Glomerular visceral epithelial cell (primary cell): ENCODE results near the gene SERINC5.
"Not testable (repeated sequence)": the region's sequence is repeated elsewhere in the genome, so short reads cannot be mapped to it uniquely, and the experiment has no call there.

ENCODE experiments used
- DNase-seq: peaks from one replicate; pipeline ENCODE4 v3.0.0-alpha.2; 2016; ENCODE audit errors: extremely low spot score

The SERINC5 gene

DNA sequence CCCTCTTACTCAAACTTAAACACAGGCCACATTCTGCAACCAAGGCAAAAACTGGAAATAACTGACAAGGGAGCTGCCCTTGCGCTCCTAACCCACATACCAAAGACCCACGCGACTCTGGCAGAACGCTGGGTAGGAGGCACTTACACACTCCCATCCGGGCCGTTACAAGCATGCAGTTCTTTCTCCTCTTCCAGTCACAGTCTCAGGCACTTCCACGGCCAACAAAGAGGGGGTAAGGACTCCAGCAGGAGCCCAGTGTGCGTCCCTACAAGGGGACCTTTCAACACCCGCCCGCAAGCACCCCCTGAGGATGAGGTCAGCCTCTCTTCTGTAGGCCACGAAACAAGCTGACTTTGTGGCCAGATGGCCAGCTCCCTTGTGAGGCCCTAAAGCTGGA, 57.4 kb downstream of the SERINC5 start:
- no peak for DNase-seq

DNA sequence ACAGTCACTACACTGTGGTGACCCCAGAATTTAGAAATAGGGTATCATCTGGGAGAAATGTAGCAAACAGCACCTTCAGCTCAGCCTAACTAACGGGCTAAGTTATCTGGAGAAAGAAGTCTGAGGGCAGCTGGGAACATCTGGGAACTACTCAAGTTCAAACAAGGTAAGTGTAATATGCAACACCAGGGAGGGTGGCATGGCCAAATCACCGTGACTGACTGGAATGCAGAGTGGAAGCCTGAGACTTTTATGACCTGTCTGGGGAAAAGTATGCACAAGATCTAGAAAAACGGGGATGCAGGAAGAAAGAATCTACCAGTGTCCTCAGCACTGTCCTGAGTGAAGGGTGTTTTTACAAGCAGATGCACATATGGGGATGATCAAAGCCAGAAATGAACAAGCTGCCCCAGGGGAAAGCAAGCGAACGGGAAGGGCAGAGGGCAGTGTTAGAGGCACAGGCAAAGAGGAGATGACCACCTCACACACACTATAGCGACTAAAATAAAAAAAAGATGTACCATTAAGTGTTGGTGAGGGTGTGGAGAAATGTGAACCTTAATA, 59.9 kb downstream of the SERINC5 start:
- no peak for DNase-seq

DNA sequence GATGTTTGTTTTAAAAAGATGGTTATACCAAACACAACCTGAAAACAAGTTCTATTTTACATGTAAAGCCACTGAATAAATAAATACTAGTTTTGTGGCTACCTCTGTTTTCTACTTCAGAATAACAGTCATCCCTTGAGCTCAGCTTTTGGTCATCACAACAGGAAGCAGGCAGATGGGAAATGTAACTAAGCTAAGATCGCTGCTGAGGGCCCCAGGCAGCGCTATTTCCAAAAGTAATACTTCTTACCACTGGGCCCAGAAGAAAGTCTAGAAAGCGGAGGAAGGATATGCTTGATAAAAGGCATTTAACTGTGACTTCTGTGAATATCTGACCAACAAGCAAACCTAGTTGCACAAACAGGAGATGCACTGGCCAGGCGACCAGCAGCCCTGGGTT, 61.4 kb downstream of the SERINC5 start:
- DNase-seq = no peak

DNA sequence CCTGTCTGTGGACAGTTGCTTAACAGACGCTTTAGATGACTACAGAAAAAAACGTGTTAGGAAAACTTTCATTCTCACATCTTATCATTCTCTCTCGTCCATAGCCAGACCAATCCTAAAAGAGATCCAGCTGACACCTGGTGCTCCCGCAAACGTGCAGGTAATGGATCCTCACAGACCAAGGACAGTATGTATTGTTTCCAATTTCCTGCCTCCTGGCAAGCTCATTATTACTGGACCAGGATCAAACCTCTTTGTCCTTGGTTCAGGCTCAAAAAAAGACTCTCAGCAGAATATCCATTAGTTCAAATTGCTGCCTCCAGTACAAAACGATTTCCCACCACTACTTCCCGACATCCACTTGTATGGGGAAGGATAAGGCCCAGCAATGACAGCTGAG, 62.4 kb downstream of the SERINC5 start:
- no peak for DNase-seq

DNA sequence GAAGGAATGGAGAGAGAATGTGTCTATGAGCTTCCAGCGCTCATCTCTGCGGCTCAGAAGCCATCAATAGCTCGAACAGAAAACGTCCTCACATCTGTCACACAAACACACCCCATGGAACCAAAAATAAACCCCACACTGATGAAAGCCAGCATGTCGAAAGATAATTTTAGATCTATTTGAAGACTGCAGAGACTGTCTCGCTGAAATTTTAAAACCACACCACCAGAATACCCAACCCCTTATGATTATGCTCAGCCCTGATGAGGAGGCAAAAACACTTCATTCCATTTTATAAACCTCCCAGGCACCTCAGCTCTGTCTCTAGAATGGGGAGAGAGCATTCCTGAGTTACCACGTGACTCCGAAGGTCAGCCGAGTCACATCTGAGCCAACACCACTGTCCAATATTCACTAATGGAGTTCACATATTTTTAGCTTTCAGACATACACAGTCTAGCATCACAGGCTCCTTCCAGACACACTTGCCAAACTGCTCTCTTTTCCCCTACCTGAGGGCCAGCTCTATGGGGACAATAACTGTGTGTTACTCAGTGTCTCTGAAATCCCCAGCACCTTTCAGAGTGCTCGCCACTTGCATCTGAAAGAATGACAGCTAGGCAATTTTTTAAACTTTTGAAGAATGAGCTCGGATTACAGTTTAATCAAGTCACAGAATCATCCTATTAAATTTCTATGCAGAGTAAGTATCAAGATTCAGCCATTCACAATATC, 63.2 kb downstream of the SERINC5 start:
- peak; percentile 21 for DNase-seq

DNA sequence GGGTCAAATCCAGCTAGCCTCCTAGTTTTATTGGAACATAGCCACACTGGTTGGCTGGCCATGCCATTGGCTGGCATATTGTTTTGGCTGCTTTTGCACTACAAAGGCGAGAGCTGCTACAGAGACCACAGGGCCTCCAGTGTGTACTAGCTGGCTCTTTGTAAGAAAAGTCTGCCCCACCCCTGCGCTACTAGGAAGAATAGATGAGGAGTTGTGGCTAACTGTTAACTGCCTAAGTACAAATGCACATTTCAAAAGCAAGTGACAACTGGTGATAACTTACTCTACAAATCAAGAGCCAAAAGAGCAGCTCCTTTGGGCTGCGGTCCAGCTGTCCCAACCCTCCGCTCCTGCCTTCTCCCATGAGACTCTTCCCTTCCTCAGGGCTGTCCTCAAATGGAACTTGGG, 63.9 kb downstream of the SERINC5 start:
- DNase-seq = no peak

DNA sequence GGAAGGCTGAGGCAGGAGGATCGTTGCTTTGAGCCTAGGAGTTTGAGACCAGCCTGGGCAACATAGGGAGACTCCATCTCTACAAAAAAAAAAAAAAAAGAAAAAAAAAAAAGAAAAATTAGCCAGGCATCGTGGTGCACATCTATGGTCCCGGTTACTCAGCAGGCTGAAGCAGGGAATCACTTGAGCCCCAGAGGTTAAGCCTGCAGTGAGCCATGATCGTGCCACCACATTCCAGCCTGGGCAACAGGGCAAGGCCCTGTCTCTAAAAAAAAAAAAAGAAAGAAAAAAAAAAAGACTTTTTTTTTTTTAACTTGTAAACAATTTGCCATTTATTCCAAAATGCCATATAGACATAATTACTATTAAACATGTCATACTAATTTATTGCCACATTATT, 64.5 kb downstream of the SERINC5 start:
- DNase-seq = no peak

DNA sequence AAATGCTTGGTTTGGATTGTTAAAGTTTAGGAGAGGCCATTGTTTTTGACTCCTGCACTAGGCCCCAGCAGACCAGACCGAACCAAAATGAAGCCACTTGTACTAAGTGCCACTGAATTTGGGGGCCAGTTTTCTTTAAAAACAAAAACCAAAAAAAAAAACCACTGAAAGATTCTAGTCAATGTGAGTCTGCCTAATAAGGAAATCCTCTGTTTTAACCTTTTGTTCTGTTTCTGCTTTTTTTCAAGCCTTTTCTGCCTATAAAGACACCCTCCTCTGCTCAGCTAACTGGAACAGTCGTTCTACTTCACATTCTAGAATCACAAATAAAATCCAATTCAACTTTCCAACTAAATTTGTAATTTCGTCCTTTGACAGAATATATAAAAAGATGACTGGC, 64.9 kb downstream of the SERINC5 start:
- no peak for DNase-seq

DNA sequence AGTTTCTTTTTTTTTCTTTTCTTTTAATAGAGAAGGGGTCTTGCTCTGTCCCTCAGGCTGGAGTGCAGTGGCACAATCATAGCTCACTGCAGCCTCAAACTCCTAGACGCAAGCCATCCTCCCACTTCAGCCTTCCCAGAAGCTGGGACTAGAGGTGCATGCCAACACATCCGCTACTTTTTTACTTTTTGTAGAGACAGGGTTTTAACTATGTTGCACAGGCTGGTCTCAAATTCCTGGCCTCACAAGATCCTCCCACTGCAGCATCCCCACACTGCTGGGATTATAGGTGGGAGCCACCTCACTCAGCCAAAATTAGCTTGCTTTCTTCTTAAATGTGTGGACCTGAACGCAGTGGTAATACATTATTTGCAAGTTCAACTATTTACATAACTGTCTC, 66.1 kb downstream of the SERINC5 start:
- no peak for DNase-seq

DNA sequence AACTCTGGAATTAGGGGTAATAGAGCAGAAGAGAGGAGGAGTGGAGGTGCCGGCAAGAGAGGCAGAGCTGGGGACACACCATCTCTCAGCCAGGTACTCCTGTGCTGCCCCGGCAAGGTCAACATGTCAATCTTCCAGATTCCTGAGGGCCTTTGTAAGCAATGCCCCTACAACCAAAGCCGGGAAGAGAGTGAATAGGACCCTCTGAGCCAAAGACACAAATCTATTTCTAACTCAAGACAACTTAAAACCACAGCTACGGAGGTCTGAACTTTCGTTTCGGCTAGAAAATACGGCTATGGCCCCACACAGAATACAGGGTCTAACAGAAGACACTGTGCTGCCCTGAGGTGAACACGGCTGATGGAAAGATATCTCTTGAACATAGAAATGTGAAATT, 66.6 kb downstream of the SERINC5 start:
- no peak for DNase-seq

DNA sequence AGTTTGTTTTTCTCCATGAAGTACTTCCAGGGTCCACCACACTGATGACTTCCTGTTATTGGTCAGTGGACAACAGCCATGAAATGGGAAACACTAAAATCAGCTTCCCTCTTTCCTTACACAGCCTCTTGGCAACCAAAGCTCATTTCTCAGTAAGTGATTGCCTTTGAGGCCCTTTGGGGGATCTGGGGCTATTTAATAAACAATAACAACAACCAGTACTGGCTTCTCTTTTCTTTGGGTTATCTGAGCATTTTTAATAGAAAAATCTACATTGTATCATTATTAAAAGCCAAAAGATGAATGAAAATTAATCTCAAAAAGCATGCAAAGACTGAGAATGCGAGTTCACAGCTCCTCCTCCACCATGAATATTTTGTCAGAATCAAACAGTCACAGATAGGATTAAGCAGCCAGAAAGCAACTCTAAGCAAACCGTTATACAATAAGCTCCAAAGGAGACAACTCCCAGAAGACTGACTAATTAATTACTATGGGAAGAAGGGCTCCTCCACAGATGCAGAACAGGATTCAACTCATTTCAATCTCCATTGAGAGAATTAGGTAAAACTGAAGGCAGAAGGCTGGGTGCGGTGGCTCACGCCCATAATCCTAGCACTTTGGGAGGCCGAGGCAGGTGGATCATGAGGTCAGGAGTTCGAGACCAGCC, 68.3 kb downstream of the SERINC5 start:
- no peak for DNase-seq

DNA sequence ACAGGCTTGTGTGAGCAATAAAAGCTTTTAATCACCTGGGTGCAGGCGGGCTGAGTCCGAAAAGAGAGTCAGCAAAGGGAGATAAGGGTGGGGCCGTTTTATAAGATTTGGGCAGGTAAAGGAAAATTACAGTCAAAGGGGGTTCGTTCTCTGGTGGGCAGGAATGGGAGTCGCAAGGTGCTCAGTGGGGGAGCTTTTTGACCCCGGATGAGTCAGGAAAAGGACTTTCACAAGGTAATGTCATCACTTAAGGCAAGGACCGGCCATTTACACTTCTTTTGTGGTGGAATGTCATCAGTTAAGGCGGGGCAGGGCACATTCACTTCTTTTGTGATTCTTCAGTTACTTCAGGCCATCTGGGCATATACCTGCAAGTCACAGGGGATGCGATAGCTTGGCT, 70.3 kb downstream of the SERINC5 start:
- DNase-seq = not testable (repeated sequence)

DNA sequence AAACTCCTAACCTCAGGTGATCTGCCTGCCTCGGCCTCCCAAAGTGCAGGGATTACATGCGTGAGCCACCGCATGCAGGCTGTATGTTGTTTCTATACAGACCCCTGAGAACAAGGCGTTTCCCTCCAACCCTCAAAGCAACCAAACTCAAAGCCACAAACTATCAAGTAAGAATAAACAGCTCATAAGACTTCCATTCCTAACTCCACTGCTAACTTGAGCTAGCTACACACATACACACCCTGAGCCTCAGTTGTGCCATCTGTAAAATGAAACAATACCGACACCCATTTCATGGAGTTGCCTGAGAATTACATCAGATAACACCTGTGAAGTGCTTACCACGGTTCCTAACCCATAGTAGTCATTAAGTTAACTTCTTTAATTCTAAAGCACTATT, 70.8 kb downstream of the SERINC5 start:
- no peak for DNase-seq

DNA sequence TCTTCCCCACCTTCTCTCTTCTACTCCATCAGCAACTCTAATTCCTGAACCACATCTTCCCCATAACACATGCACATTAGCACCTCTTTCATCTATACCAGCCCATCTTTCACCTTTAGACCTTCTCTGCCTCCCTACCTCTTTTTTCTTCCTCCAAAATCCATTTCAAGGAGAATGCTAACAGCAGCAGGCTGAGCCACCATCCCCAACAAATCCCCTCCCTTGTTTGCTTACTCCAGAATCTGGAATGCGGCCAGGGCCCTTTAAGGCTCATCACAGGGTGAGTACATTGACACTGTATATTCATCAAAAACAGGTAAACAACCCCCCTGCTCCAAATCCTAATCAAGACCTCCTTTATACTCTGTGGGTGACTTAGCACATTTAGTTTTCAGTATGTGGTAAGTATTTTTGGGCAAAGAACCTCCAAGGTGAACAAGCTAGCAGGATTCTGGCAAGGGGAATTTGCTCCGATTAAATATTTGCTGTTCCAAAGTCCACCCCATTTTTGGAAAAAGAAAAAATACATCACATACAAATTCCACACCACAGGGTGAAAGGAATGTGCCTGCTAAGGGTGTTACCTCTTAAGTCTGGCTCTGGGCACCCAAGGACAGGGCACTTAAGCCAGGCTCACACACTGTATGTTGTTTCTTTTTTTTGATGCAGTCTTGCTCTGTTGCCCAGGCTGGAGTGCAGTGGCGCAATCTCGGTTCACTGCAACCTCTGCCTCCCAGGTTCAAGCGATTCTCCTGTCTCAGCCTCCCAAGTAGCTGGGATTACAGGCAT, 71.4 kb downstream of the SERINC5 start:
- no peak for DNase-seq

DNA sequence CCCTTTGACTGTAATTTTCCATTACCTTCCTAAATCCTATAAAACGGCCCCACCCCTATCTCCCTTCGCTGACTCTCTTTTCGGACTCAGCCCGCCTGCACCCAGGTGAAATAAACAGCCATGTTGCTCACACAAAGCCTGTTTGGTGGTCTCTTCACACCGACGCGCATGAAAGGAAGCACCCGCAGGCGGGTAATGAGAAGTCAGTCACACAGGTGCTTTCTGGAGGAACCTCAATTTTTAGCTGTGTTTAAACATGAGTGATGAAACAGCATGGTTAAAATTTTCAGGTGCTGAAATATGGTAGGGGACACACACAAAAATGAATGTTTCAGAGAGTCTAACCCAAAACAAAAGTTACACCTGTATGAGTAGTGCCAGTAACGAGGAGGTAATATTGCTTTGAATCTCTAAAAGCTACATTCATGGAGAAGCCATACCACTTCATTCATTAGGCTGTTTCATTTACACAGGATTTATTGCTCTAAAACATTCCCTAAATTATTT, 72.1 kb downstream of the SERINC5 start:
- DNase-seq = not testable (repeated sequence)

DNA sequence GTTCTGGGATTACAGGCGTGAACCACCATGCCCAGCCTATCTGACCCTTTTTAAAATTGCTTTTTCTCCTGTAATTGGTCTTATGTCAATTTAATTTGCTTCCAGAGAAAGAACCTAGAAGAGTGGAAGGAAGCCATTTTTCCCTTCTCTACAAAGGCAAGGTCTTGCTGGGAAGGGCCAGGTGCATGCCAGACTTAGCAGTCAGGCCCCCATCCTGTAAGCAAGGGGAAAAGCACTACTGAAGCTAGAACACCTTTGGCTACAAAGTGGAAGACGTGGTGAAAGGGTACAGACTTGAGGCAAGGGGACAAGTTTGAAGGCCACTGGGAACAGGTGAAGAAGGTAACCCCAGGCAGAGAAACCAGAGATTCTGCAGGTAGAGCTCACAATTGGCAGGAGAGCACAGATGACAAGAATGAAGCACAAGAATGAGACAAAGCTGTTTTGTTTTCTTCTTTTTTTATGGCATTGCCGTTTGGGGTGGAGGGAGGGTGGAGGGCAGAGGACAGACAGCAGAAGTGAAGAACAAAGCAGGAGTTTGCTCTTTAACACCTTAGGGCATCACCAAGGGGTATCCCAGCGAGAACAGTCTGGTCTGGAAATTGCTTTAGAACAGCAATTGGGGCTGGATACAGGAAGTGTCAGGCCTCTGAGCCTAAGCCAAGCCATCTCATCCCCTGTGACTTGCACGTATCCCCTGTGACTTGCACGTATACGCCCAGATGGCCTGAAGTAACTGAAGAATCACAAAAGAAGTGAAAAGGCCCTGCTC, 72.9 kb downstream of the SERINC5 start:
- no peak for DNase-seq

DNA sequence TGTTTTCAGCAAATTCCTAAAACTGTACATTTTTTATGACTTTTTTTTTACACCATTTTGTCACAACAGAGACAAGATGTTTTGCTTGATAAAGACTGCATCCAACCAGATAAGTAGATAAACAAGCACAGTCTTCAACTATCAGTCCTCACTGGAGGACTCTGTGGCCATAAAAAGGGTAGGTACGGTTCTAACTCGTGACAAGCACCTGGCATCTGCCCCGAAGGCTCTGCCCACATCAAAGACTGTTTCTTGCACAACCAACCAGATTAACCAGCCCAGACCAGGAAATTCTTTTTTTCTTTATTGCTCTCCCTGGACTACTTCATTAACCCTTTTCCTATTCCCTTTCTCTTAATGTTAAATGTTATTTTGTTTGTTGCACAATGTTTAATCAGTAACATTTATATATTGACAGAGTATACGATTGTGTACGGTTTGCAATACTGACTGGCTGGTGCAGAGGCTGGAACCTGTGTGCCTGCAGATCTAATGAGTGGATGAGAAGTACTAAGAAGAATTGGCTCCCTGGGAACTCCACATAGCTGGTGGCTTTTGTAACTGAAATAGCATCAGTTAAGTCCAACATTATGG, 74.1 kb downstream of the SERINC5 start:
- peak; percentile 24 for DNase-seq

DNA sequence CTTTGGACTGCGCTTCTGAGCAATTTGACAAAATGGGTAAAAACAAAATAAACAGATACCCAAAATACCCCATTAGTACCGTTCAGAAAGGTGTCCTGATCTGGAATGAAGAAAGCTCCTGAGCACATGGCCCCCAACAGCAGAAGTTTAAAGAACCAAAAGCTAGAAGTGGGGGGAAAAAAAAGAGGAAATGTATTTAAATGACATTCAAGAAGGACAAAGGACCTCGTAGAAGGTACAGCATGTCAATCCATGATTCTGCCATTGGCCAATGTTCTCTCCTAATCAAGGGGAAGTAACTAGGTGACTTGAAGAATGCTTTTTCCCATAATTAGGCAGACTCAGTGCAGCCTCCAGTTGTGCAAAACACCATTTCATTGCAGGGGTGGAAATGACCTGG, 78.6 kb downstream of the SERINC5 start:
- DNase-seq = no peak

DNA sequence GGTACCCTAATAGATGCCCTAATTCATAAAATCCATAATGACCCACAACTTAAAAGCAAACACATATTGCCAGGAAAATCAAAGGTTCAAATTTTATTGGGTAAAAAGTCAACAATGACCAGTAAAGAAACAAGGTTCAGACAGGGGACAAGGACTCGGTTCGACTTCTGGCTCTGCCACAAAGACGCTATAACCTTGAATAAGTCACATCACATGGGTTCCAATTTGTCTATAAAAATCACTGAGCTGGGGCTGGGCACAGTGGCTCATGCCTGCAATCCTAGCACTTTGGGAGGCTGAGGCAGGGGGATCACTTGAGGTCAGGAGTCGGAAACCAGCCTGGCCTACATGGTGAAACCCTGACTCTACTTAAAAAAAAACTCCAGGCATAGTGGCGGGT, 80.5 kb downstream of the SERINC5 start:
- no peak for DNase-seq

DNA sequence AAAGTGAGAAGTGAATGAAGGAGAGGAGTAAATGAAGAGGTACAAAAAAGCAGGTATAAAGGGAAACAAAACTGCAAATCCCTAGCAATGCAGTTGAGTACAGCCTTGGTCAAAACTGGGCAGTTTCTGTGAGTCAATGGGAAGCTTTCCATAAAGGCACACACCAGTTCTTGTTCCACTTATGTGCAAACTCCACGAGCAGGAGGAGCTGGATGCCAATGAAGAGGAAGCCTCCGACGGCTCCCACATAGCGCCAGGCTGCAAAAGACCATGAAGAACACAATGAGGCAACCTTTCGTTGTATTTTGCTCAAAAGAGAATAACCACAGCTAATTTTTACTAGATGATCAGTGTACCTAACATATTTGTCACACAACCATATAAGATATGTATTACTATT, 81.1 kb downstream of the SERINC5 start:
- DNase-seq = no peak

DNA sequence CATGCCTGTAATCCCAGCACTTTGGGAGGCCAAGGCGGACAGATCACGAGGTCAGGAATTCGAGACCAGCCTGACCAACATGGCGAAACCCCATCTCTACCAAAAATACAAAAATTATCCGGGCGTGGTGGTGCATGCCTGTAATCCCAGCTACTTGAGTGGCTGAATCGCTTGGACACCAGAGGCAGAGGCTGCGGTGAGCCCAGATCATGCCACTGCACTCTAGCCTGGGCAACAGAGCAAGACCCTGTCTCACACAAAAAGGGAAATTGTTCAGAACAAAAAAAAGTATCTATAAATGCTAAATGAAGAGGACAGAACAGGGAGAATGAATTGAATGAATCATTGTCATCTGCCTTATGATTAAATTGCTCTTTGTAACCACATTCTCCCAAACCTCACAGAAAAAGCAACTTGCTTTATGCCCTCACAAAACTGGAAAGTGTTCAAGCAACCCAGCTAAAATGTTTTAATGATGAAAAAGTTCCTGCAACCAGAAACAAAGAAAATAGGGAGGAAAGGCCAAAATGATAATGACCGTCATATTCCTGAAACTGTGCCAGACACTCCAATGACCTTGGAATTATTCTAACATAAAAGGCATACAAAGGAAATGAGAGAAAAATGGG, 83.7 kb downstream of the SERINC5 start:
- no peak for DNase-seq
